Activated CD4-positive, alpha-beta T cell treated with anti-CD3 and anti-CD28 coated beads for 48 hours (primary cell): ENCODE data around the gene TDRD3.
A peak's percentile ranks its signal among the peaks of the same experiment; 100 is the strongest.

Experiments used
- DNase-seq: peaks from one replicate; pipeline ENCODE4 v3.0.0-alpha.2; 2020

TDRD3 gene

DNA sequence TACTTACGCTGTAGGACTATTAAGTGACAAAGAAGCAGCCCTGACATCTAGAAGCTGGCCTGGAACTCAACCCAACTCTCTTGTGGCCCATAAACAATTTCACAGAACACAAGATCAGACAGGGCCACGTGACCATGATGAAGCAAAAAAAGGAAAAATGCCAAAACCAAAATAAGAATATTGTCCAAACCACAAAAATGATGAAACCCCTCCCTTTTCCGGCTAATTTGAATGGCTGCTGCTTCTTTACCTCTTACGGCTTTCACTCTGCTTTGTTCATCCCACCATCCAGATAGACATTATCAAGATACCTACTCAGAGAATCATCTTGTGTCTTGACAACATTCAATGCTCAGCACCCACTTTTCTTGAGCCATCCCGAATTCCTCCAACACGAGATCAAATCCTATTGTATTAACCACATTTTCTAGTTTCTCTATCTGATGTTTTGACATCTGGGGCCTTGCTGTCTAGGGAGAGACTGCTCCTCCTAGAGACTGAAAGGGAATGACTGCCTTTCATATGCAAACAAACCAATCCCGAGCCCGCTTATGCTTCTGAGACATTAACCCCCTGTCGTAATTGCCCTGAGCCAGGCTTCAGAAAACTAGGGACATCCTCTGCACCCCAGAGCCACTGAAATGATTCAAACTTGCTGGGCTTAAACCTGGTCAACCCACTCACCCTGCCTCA lies 186.3 kb downstream of the TDRD3 start:
- DNase-seq = no peak

DNA sequence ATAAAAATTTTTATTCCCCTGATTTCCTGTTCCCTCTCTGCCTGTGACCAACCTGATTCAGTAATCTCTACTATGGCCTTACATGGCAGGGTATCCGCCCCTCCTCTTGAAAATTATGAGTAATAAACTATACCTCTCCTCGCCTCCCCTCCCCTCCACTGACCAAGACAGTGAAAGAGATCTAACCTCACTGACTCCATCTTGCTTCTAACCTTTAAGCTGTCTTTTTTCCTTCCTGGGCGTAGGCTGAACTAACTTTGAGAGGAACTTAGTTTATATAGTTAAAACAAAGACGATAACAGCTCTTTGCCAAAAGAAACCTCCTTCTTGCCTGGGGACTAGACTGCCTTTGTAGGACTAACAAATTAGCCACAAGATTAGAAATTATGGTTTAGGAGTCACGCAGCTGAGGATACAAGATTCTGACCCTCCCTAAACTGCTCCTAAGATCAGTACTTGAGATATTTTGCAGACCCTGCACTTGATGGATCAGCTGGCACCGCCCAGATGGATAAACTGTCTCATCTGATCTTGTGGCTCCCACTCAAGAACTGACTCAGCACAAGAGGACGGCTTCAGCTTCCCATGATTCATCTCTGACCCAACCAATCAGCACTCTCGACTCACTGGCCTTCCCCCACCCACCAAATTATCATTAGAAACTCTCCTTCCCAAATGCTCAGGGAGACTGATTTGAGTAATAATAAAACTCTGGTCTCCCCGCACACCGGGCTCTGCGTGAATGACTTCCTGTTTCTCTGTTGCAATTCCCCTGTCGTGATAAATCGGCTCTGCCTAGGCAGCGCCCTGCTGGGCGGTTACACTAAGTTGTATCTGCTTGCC lies 187.1 kb downstream of the TDRD3 start:
- DNase-seq = peak; percentile 19

GRCh38 chr13:60584976-60585375 lies 188.0 kb downstream of the TDRD3 start:
- no peak for DNase-seq

GRCh38 chr13:60590800-60591747 lies 194.1 kb downstream of the TDRD3 start:
- DNase-seq = no peak

GRCh38 chr13:60603049-60603448 lies 206.0 kb downstream of the TDRD3 start:
- no peak for DNase-seq

DNA sequence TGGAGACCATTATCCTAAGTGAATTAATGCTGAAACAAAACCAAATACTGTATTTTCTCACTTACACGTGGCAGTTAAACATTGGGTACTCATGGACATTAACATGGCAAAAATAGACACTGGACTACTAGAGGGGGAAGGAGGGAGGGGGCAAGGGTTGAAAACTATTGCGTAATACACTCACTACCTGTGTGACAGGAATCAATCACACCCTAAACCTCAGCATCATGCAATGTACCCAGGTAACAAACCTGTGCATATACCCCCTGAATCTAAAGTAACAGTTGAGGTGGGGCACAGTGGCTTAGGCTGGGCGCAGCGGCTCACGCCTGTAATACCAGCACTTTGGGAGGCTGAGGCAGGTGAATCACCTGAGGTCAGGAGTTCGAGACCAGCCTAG lies 207.0 kb downstream of the TDRD3 start:
- no peak for DNase-seq

GRCh38 chr13:60608954-60609353 lies 211.9 kb downstream of the TDRD3 start:
- no peak for DNase-seq

GRCh38 chr13:60611523-60611922 lies 214.5 kb downstream of the TDRD3 start:
- DNase-seq = no peak

DNA sequence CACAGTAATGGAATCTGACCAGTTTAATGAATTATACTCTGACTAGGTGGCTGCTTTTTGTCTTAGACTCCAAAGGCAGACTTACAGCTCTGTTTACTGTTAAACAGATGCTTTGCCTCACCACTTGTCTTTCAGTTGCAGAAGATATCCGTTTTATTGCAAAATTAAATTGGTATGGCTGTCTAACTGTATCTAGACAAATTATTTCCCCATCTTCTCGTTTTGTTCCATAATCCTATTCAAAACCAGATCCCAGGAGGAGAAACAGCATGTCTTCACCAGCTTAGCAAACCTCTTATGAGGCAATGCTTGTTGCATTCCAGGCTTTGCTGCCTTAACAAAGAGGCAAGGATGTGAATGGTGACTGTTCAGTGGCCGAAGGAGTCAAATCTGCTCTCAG lies 215.6 kb downstream of the TDRD3 start:
- no peak for DNase-seq

GRCh38 chr13:60613080-60613479 lies 216.1 kb downstream of the TDRD3 start:
- no peak for DNase-seq

DNA sequence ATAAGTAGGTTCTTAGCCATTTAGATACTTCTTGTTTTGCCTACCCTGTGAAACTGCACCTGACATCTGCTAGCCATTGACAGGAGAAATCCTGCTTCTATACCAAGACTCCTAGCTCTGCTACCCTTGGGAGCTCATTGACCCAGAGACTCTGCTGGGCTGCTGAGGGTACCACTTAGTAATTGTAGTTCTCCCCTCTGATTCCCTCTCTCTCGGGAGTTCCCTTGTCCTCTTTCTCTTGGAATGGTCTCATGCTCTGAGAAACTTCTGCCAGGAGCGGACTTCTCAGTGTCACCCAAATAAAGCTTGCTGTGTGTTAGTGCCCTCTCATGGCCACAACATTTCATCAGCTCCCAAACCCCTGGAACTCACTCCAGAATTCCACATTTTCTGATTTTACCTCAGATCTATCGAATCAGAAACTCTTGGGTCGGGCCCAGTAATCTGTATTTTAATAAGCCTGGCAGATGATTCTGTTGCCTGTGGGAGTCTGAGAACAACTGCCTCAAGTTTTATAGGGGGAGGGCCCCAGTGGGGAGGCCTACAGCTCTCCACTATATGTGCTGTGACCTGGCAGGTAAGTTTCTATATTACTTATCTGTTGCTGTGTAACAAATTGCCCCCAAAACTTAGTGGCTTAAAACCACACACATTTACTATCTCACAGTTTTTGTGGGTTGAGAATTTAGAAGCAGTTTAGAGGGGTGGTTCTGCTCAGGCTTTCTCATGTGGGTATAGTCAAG lies 221.1 kb downstream of the TDRD3 start:
- DNase-seq = no peak

DNA sequence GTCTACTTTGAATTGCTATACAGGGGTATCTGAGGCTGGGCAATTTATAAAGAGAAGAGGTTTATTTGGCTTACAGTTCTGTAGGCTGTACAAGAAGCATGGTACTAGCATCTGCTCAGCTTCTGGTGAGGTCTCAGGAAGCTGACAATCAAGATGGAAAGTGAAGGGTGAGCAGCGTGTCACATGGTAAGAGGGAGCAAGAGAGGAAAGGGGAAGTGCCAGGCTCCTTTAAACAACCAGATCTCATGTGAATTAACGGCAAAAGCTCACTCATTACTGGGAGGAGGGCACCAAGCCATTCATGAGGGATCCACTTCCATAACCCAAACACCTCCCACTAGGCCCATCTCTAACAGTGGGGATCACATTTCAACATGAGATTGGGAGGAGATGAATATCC lies 222.4 kb downstream of the TDRD3 start:
- no peak for DNase-seq

DNA sequence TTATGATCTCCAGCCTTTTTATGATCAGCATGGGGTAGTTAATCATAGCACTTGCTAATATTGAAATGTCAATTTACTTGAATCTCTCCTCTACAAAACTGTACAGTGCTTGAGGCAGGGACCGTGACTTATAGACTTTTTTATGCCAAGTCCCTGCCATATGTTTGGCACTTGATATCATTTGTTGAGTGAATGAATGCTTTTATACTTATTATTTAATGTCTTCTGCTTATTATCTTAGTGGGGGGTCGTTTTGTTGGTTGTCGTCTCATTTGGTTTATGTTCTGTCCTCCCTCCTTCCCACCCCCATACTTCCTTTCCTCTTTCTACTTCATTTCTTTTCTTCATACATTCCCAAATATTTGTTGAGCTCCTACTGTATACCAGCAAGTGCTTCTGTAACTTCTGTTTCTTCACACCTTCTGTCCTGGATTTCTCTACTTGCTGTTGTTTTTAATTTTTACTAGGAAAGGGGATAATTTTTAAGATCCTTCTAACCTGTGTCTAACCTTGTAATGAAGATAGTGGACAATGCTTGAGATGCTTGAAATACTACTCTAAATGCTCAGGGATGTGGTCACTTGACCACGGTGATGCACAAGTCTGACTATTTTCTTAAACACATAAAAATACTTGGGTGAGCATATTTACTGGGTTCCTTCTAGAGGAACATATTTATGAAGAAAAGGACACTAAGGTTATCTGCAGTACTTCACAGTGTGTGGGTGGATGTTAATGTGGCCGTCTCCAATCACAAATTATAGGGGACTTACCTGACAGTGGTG lies 223.8 kb downstream of the TDRD3 start:
- DNase-seq = no peak

GRCh38 chr13:60623151-60623550 lies 226.1 kb downstream of the TDRD3 start:
- no peak for DNase-seq
